ENCODE data around the gene CUZD1.

Gene CUZD1

DNA sequence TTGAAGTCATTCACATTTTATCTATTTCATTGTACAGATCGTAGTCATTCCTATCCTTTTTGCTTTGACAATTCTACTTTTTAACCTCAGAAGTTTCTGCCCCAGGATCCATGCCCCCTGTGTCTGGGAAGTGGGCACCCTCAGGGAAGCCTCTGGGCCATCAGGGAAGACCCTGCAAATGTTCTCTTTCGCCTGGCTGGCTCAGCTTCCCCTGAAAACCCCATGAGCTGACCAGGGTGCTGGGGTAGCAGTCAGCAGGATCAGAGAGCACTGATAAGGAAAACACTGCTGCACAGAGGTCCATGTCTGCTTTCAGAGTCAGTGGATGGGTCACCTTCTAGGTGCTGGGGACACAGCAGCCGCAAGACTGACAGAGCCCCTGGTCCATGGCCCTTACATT, 23.8 kb downstream of the CUZD1 start:
- no peak for FAIRE-seq
- DNase-seq (ENCODE audit: low spot score), result no peak

DNA sequence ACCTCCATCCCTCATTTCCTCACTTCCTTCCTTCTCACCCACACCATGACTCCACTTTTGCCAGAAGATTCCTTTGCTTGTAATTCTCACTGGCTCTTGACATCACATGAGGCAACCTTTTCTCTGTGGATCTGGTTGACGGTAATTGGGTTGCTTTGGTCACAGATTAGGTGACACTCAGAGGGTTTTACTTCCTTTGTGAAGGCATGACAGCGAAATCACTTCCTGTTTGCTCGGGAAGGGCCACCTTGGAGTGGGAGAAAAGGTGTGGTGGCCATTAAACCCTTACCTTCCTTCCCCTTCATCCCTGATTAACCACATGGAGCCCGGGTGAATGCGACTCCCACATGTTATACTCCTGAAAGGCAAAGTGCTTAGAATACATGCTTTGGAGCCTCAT, 30.2 kb downstream of the CUZD1 start:
- FAIRE-seq (no peak), DNase-seq (ENCODE audit: low spot score) (no peak)

DNA sequence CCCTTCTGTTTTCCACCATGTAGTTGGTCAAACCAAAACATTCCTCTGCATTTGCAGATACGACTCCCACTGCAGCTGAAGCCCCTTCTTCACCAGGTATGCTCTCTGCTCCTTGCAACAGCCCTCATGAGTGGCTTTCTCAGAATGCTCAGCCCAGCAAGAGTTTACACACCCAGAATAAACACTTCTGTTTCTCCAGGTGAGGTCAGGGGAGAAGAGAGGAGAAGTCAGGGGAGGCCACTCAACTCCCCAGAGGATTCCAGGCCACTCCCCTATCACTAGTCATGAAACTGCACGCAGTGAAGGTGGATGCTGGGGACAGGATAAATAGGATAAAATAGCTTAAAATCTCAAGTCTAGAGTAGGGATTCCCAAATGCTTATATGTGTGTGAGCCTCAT, 31.2 kb downstream of the CUZD1 start:
- DNase-seq (ENCODE audit: low spot score) (no peak), FAIRE-seq (no peak)

DNA sequence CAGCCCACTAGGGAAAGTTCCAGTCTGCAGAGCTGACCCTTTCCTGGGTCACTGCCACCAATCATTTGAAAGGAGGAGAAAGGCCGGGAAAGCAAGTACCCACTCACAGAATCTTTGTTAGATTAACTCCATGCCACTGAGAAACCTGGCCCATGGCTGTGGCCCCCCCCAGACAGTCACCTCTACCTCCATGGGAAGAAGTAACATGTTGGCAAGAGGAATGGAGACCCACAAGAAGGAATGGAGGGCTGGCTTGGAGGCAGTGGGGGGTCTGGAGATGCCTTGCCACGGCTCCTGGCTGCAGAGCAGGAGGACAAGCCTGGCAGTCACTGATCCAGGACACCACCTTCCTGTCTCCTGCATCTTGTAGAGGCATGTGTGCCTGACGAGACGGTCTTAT, 32.9 kb downstream of the CUZD1 start:
- DNase-seq (ENCODE audit: low spot score) (no peak), FAIRE-seq (no peak)

DNA sequence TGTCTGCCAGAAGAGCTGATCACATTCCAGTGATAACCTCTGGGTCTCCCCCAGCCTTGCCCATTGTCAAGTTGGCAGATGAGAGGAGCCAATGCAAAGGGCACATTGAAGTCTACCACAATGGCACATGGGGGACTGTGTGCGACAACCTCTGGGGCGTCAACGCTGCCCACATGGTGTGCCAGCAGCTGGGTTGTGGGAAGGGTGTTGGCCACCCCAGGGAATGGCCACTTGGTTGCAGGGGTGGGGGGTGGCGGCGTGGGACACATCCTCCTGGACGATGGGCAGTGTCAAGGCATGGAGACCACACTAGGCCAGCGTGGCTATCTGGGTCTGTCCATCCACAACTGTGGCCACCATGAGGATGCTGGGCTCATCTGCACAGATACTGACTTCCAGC, 43.4 kb downstream of the CUZD1 start:
- FAIRE-seq (no peak), DNase-seq (ENCODE audit: low spot score) (no peak)

DNA sequence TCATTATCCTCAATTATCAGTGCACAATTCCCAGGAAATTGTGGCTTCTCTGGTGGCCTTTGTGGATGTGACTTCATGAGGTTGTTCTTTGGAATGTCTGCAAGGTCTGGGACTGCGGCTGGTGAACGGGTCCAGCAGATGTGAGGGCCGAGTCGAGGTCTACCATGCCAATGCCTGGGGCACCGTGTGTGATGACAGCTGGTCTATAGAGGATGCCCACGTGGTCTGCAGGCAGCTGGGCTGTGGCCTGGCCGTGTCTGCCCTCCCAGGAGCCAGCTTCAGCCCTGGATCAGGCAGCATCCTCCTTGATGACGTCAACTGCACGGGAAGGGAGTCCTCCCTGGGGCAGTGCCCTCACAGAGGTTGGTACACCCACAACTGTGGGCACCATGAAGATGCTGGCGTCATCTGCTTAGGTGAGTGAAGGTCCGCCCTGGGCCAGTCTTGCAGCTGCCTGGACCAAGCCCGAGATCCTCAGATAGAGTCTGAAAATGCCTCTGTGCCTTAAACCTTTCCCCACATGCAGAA, 46.9 kb downstream of the CUZD1 start:
- no peak for DNase-seq (ENCODE audit: low spot score)
- no peak for FAIRE-seq

DNA sequence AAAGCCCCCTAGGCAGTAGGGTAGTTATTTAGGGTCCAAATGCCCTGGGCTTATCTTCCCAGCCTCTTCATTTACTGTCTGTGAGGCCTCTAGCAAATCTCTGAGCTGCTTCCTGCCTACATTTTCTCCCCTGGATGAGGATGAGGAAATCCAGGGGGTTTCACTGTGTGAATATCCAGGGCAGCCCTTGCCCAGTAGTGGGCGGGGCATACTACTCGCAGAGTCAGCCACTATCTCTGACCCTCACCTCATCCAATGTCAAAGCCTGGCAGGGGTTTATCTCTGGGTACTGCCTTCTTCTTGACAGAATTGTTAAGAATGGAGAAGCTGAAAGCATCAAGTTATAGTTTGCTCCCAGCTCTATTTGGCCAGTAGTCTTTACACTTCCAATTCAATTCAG, 48.9 kb downstream of the CUZD1 start:
- DNase-seq (ENCODE audit: low spot score) (no peak), FAIRE-seq (no peak)

DNA sequence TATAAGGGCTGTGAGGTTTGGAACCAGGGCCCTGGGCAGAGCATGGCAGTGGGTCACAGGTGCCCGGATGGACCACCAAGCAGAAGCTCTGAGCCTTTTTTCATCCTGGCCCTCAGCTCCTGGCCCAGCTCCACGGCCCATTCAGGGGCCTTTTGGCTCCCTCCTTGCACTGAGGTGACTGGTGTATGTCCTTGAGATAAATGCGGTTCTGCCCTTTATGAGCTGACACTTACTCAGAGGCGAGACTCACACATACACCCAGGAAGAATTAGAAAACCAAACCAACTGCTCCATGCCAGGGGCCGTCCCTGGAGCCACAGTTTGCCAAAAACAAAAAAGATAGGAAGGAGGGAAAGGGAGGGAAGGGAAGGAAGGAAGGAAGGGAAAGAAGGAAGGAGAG, 49.7 kb downstream of the CUZD1 start:
- FAIRE-seq (no peak), DNase-seq (ENCODE audit: low spot score) (no peak)

DNA sequence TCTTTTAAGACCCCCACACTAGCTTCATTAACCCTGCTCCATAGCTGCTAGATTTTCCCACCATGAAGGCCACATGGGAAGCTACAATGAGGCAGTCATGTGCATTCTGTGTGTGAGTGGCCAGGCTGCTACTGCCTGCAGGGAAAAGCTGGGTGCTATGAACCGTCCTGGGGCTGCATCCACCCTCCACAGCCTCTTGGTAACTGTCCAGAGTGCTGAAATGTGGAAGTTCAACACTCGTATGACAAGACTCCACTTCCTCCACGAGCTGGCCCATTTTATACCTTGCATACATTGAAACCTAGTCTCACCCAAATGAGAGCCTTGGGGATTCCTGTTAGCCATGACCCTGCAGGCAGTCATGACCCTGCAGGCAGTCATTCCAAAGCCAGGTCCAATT, 59.4 kb downstream of the CUZD1 start:
- no peak for FAIRE-seq
- no peak for DNase-seq (ENCODE audit: low spot score)

DNA sequence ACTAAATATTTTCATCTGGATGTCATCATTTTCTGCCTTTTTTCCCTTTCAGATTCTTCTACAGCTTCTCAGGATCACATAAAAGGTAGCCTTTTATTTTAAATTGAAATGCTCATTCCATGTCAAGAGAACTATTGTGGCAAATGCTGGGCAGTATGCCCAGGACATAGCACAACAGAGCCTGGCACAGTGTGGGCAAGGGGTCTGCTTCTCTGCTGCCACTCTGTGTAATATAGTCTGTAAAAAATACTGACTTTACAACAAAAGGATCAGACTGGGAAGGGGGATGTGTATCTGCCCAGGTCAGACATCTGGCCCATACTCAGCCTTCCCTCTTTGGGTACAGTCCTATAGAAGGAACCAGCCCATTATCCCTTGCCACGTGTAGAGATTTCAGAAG, 62.7 kb downstream of the CUZD1 start:
- FAIRE-seq (no peak), DNase-seq (ENCODE audit: low spot score) (no peak)
